ENCODE data around the gene RXRA. TPM values are rescaled to one million over a fixed set of nuclear protein-coding genes. Genes with fewer than 3 reads are reported as not detected.
A peak's percentile ranks its signal among the peaks of the same experiment; 100 is the strongest.

Gene RXRA
- total and polyA plus RNA-seq, 7 donors: 37.7 to 192 (median 139) TPM

DNA sequence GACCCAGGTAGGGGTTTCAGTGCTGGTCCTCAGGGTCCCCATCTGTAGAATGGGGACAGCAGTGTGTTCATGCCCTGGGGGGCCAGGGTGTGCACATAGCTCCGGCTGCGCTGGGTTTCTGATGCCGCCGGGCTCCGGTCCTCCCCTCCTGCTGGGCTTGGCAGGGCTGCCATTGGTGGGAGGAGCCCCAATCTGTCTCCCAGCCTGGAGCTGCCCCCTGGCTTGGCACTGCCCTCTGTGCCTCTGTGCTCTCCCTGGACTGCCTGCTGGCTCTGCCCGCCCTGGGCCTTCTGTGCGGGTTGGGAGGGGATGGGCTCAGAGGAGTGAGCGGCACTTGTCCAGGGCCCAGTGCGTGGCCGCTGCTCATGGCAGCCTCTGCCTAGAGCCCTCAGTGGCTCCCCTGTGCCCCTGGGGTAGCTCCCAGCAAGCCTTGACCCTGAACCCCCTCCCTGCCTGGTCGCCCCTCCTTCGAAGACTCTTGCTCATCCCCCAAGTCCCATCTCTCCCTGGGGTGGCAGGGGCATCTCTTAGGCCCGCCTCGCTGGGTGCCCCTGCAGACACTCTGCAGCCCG, 35.7 kb downstream of the RXRA start:
- ATAC-seq (no peak), DNase-seq (no peak)
- Histone ChIP-seq H3K9me3 (no peaks in the 10 kb centered on the region), H3K27me3 (ENCODE audit: insufficient read depth in 3 of 3, low read length in 2 of 3) (no peaks in the 10 kb centered on the region), H3K4me3 (no peak overlapping the region), H3K4me1 (peaks cover 91% of the 10 kb centered on the region), H3K27ac (peak overlapping the region; percentile 91), H3K36me3 (ENCODE audit: insufficient read depth in 1 of 2, low read depth in 1 of 2) (no peaks in the 10 kb centered on the region)
- 77 to 86% (median 78%) methylated on average over 15 of the region's 15 CpGs for WGBS, 3 donors
- intact Hi-C loops (cut with DNase I): loop anchor here in 1 of 2 donors (2.0 kb wide), 1 partner anchor 13 kb away; no protein-coding TSS in a partner anchor
- no peak for TF ChIP-seq CTCF (IDR thresholded peaks at IDR 0.05)

DNA sequence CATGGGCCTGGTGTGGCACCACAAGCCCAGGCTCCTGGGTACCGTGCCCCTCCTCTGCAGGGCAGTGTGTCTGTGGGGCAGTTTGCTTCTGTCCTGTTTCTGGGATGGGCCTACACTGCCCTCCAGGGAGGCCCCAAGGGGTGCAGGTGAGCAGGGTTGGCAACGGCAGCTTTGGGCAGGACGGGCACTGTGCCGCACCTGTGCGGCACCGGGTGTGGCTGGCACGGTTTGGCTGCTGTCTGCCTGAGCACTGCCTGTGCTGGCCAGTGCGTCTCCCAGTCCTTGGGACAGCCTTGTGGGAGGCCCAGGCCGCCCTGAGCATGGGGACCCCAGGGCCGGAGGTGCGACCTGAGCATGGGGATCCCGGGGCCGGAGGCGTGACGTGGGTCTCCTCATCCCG, 37.2 kb downstream of the RXRA start:
- H3K36me3 ChIP-seq (ENCODE audit: insufficient read depth in 1 of 2, low read depth in 1 of 2): no peaks in the 10 kb centered on the region
- no peak overlapping the region for H3K4me3 ChIP-seq
- intact Hi-C loops (cut with DNase I): loop anchor here in 1 of 2 donors (2.0 kb wide), 1 partner anchor 15 kb away; no protein-coding TSS in a partner anchor
- WGBS, 3 donors: 60 to 80% (median 61%) methylated on average over 16 of the region's 16 CpGs
- H3K27me3 ChIP-seq (ENCODE audit: insufficient read depth in 3 of 3, low read length in 2 of 3): no peaks in the 10 kb centered on the region
- ATAC-seq: no peak
- no peaks in the 10 kb centered on the region for H3K9me3 ChIP-seq
- DNase-seq: no peak
- H3K4me1 ChIP-seq: peaks cover 91% of the 10 kb centered on the region
- H3K27ac ChIP-seq: peak overlapping the region; percentile 91
- no peak for TF ChIP-seq CTCF (IDR thresholded peaks at IDR 0.05)

- Histone ChIP-seq H3K9me3 (no peaks in the 10 kb centered on the region), H3K4me3 (no peak overlapping the region), H3K36me3 (ENCODE audit: insufficient read depth in 1 of 2, low read depth in 1 of 2) (no peaks in the 10 kb centered on the region), H3K4me1 (peaks cover 83% of the 10 kb centered on the region), H3K27ac (peak overlapping the region; percentile 91), H3K27me3 (ENCODE audit: insufficient read depth in 3 of 3, low read length in 2 of 3) (no peaks in the 10 kb centered on the region)
- intact Hi-C loops (cut with DNase I): loop anchor here in 1 of 2 donors (5.0 kb wide), 2 partner anchors 32 to 43 kb away; no protein-coding TSS in a partner anchor
- ATAC-seq: no peak
- no peak for DNase-seq
- WGBS, 3 donors: 74 to 84% (median 80%) methylated on average over 13 of the region's 13 CpGs
- TF ChIP-seq CTCF (IDR thresholded peaks at IDR 0.05): peak; percentile 12
Observed at GRCh38 chr9:134364391-134365114, 38.3 kb downstream of the RXRA start.

- H3K27ac ChIP-seq: peak overlapping the region; percentile 91
- no peaks in the 10 kb centered on the region for H3K36me3 ChIP-seq (ENCODE audit: insufficient read depth in 1 of 2, low read depth in 1 of 2)
- DNase-seq (no peak), ATAC-seq (no peak)
- TF ChIP-seq CTCF (IDR thresholded peaks at IDR 0.05): no peak
- H3K4me3 ChIP-seq: no peak overlapping the region
- no peaks in the 10 kb centered on the region for H3K27me3 ChIP-seq (ENCODE audit: insufficient read depth in 3 of 3, low read length in 2 of 3)
- 78 to 92% (median 79%) methylated on average over 20 to 21 of the region's 21 CpGs for WGBS, 3 donors
- H3K4me1 ChIP-seq: peaks cover 83% of the 10 kb centered on the region
- intact Hi-C loops (cut with DNase I): loop anchor here in 1 of 2 donors (5.0 kb wide), 2 partner anchors 33 to 42 kb away; no protein-coding TSS in a partner anchor
- H3K9me3 ChIP-seq: no peaks in the 10 kb centered on the region
Observed at GRCh38 chr9:134365115-134365596, 38.9 kb downstream of the RXRA start.

All from psoas muscle (tissue), 8 donors.